Ovary (tissue), 9 donors: ENCODE results near the gene HLA-DQA1. TPM values are rescaled to one million over a fixed set of nuclear protein-coding genes. Genes with fewer than 3 reads are reported as not detected.
"Not testable (repeated sequence)": the region's sequence is repeated elsewhere in the genome, so short reads cannot be mapped to it uniquely, and the experiment has no call there.

Experiments
- DNase-seq, 5 donors: peaks; one replicate each; pipeline ENCODE4 v3.0.0-alpha.2; 2019 to 2020
- H3K27ac ChIP-seq, 2 donors: fragments of 200-600 bp; one replicate each; pipeline versions ENCODE4 v1.5.1 to v1.8.0; 2019 to 2022
- H3K27me3 ChIP-seq: fragments of 200-600 bp; one replicate; pipeline ENCODE4 v1.8.0; 2022
- H3K36me3 ChIP-seq: fragments of 200-600 bp; sonication (generic); one replicate; pipeline ENCODE4 v1.5.1; 2019
- H3K4me1 ChIP-seq: one replicate; pipeline ENCODE4 v1.8.1; 2013; ENCODE audit warnings: mild to moderate bottlenecking, moderate library complexity; ENCODE audit not compliant: insufficient read depth
- H3K4me3 ChIP-seq: fragments of 200-600 bp; sonication (generic); one replicate; pipeline ENCODE4 v1.5.1; 2017
- H3K9me3 ChIP-seq, 2 donors: fragments of 200-600 bp in 1 of 2; sonication (generic) in 1 of 2; one replicate each; pipeline versions ENCODE4 v1.5.1 to v1.8.1; 2013 to 2019; ENCODE audit warnings: mild to moderate bottlenecking in 1 of 2, moderate library complexity in 1 of 2
- EP300 ChIP-seq: sonication (generic); formaldehyde crosslinking; IDR thresholded peaks from one replicate; pipeline ENCODE4 v1.6.1; 2017; ENCODE audit warnings: antibody characterized with exemption
- POLR2A ChIP-seq: fragments of 450-650 bp; IDR thresholded peaks from one replicate; pipeline ENCODE4 v1.6.1; 2017; ENCODE audit warnings: antibody characterized with exemption, mild to moderate bottlenecking, moderate library complexity
- WGBS, 3 donors: extraction: QIAGEN DNeasy Blood & Tissue Kit in 1 of 3; methylation state at CpG; one replicate each; pipeline versions ENCODE4 v1.1.5 to v1.1.7; 2013 to 2017; 5-methylcytosine and 5-hydroxymethylcytosine counted together
- intact Hi-C, 4 donors: fragments of 100-400 bp; cut with DNase I; formaldehyde crosslinking; loops; one replicate each; pipeline versions ENCODE4 v1.11.0 to v1.15.1; 2022 to 2023
- polyA plus RNA-seq, 2 donors: library from polyadenylated mRNA; stranded (reverse); fragments of 200-250 nt in 1 of 2; fragments of 350-450 nt in 1 of 2; fragmentation: Illumina TruSeq in 1 of 2; extraction: RNeasy Lipid Tissue Mini Kit (QIAGEN cat#74804) in 1 of 2; gene quantifications; one replicate each; pipeline ENCODE4 v1.2.3, GENCODE V29; 2013 to 2014
- total RNA-seq, 7 donors: library from RNA; depleted of rRNA in 2 of 7; stranded (reverse); fragments of >200 nt in 2 of 7; fragmentation: NEBNext Ultra II Directional in 3 of 7; extraction: Animal tissue kit (Norgen Biotek cat#: 25700) in 3 of 7; gene quantifications; one replicate each; pipeline versions ENCODE4 v1.1.0 to v1.2.4, GENCODE V29; 2016 to 2023
- TF ChIP-seq, protein P1 (sequence below), 3 donors: fragments of 450-650 bp in 2 of 3; fragments of 200-600 bp in 1 of 3; IDR thresholded peaks; one replicate each; pipeline versions ENCODE4 v1.5.1 to v1.8.0; 2016 to 2022; ENCODE audit warnings: antibody characterized with exemption in 3 of 3, mild to moderate bottlenecking in 1 of 3
- donor health status: DM: no; HTN: no; CAD: no; lungs with moderate emphysema.
- donor health status: DM: no; HTN: no; CAD: no.
- donor health status: Bipolar disorder and iron deficiency.
- donor health status: DM: yes; HTN: yes; CAD: no.
- donor health status: DM: no; HTN: no; CAD: no.
- donor health status: DM: yes; HTN: yes; CAD: no.

HLA-DQA1 gene
- total and polyA plus RNA-seq, 9 donors = 0.72 to 44.8 (median 10.8) TPM

DNA sequence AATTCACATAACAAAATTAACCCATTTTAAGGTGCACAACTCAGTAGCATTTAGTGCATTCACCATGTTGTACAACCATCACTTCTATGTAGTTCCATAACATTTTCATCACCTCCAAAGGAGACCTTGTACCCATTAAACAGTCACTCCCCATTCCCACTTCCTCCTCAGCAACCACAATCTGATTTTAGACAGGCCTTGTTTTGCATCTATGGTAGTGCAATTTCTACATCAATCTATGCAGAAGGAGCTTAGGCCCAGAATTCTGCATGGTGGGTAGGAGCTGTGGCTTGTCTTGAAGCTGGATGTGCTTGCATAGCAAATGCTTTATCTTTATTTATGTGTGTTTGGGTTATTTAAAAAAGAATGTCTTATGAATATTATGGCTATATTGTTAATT is 13.5 kb upstream of the HLA-DQA1 start:
- Histone ChIP-seq H3K4me1 (no peaks in the 10 kb centered on the region), H3K27me3 (no peaks in the 10 kb centered on the region), H3K9me3 (no peaks in the 10 kb centered on the region), H3K4me3 (no peak overlapping the region), H3K27ac (no peak overlapping the region), H3K36me3 (no peaks in the 10 kb centered on the region)
- DNase-seq = no peak
- intact Hi-C loops = no loop called here
- TF ChIP-seq POLR2A (no peak), EP300 (no peak)
- TF ChIP-seq, protein P1, sequence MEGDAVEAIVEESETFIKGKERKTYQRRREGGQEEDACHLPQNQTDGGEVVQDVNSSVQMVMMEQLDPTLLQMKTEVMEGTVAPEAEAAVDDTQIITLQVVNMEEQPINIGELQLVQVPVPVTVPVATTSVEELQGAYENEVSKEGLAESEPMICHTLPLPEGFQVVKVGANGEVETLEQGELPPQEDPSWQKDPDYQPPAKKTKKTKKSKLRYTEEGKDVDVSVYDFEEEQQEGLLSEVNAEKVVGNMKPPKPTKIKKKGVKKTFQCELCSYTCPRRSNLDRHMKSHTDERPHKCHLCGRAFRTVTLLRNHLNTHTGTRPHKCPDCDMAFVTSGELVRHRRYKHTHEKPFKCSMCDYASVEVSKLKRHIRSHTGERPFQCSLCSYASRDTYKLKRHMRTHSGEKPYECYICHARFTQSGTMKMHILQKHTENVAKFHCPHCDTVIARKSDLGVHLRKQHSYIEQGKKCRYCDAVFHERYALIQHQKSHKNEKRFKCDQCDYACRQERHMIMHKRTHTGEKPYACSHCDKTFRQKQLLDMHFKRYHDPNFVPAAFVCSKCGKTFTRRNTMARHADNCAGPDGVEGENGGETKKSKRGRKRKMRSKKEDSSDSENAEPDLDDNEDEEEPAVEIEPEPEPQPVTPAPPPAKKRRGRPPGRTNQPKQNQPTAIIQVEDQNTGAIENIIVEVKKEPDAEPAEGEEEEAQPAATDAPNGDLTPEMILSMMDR (IDR thresholded peaks at IDR 0.05) = no peak

DNA sequence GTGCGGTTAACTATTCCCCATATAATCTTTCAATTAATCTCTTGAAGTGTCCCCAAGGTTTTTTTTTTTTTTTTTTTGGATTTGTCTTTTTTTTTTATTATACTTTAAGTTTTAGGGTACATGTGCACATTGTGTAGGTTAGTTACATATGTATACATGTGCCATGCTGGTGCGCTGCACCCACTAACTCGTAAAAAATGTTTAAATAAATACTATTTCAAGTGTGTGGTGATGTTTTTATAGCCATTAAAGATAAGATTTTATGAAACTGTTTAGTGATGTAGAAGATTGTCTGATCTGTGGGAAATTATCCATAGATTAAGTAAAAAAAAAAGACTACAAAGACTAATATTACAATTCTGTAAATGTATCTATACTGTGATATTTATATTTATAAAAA is 12.6 kb upstream of the HLA-DQA1 start:
- TF ChIP-seq POLR2A = no peak
- TF ChIP-seq EP300 = no peak
- TF ChIP-seq, protein P1 (IDR thresholded peaks at IDR 0.05) = no peak
- intact Hi-C loops = no loop called here
- Histone ChIP-seq H3K9me3 (no peaks in the 10 kb centered on the region), H3K27ac (no peak overlapping the region), H3K4me3 (no peak overlapping the region), H3K36me3 (no peaks in the 10 kb centered on the region), H3K4me1 (no peaks in the 10 kb centered on the region), H3K27me3 (no peaks in the 10 kb centered on the region)
- 0 to 85% (median 0%) methylated on average over 1 to 3 of the region's 3 CpGs for WGBS, 3 donors
- no peak for DNase-seq

DNA sequence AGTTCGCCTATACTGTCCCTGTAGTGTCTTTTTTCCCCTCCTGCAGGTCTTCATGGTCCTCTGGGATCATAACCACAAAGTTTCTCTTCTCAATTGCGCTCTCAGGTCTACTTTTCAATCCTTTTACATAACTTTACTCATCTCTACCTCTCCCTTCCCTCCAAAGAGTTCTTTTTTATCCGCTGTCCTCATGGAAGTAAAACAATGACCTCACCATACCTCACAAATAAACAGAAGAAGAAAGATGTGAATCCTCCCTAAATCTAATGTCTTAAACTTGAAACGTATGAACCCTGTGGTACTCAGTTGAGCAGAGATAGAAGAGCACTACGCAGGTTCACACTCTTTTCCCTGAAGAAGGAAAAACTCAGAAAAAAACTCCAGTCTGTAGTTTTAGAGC is 12.1 kb upstream of the HLA-DQA1 start:
- intact Hi-C loops = no loop called here
- 19 to 68% (median 44%) methylated on average over 5 of the region's 5 CpGs for WGBS, 3 donors
- no peak for DNase-seq

DNA sequence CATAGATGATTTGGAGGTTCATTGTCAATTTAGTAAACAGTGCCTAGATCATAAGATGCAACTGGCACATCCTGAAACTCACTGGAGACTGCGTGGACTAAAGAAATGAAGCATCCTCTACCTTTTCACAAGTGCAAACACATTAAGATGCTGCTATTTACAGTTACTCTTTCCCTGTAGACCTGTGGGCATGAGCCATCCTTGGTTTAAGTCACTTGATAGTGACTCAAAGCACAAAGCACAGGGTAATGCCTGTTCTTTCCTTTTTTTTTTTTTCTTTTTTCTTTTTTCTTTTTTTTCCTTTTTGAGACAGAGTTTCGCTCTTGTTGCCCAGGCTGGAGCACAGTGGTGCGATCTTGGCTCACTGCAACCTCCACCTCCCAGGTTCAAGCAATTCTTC is 10.0 kb upstream of the HLA-DQA1 start:
- Histone ChIP-seq H3K36me3 (no peaks in the 10 kb centered on the region), H3K27ac (no peak overlapping the region), H3K9me3 (no peaks in the 10 kb centered on the region), H3K4me1 (no peaks in the 10 kb centered on the region), H3K27me3 (no peaks in the 10 kb centered on the region), H3K4me3 (no peak overlapping the region)
- intact Hi-C loops = no loop called here
- TF ChIP-seq POLR2A (no peak), EP300 (no peak)
- TF ChIP-seq, protein P1 (IDR thresholded peaks at IDR 0.05) = no peak
- WGBS, 3 donors = 0 to 78% (median 58%) methylated on average over 1 to 3 of the region's 3 CpGs
- DNase-seq = no peak

More for the DNA sequence above, 12.1 kb upstream of the HLA-DQA1 start:
- TF ChIP-seq POLR2A (no peak), EP300 (no peak)
- TF ChIP-seq, protein P1 (IDR thresholded peaks at IDR 0.05) = no peak
- no peaks in the 10 kb centered on the region for H3K4me1 ChIP-seq
- no peak overlapping the region for H3K27ac ChIP-seq
- no peaks in the 10 kb centered on the region for H3K27me3 ChIP-seq
- no peaks in the 10 kb centered on the region for H3K9me3 ChIP-seq
- no peak overlapping the region for H3K4me3 ChIP-seq
- H3K36me3 ChIP-seq = no peaks in the 10 kb centered on the region

DNA sequence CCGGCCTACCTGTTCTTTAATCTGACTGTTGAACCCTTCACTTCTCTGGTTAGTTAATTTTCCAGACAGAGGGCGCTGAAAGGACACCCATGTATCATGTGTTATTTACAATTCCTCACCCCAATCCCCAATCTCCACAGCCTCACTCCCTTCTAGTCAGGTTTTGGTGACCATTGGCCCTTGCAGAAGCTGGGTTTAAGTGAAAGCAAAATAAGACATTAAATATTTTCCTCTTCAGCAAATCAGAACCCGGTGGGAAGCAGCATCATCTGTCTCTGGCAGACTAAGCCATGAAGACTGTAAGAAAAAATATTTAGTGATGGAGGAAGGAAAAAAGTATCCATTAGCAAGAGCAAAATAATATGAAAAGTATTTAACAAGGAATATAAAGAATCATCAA is 9.4 kb upstream of the HLA-DQA1 start:
- WGBS, 3 donors = 29 to 74% (median 58%) methylated on average over 3 of the region's 3 CpGs
- H3K9me3 ChIP-seq = no peaks in the 10 kb centered on the region
- no peak overlapping the region for H3K27ac ChIP-seq
- no peaks in the 10 kb centered on the region for H3K4me1 ChIP-seq
- intact Hi-C loops = no loop called here
- DNase-seq = peak in 1 of 5 donors; percentile 15
- no peak overlapping the region for H3K4me3 ChIP-seq
- no peaks in the 10 kb centered on the region for H3K27me3 ChIP-seq
- TF ChIP-seq POLR2A (no peak), EP300 (no peak)
- TF ChIP-seq, protein P1 (IDR thresholded peaks at IDR 0.05) = no peak
- no peaks in the 10 kb centered on the region for H3K36me3 ChIP-seq

DNA sequence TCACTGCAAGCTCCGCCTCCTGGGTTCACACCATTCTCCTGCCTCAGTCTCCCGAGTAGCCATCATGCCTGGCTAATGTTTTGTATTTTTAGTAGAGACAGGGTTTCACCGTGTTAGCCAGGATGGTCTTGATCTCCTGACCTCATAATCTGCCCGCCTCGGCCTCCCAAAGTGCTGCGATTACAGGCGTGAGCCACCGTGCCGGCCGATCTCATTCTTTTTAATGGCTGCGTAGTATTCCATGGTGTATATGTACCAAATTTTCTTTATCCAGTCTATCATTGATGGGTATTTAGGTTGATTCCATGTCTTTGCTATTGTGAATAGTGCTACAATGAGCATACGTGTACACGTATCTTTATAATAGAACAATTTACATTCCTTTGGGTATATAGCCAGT is 7.4 kb upstream of the HLA-DQA1 start:
- not testable (repeated sequence) for H3K4me3 ChIP-seq, H3K4me1 ChIP-seq, H3K27ac ChIP-seq, H3K27me3 ChIP-seq, DNase-seq, H3K9me3 ChIP-seq, H3K36me3 ChIP-seq
- intact Hi-C loops = loop anchor here in 1 of 4 donors (10.0 kb wide), 1 partner anchor 125 kb away; no protein-coding TSS in a partner anchor
- WGBS, 3 donors = 92 to 96% (median 93%) methylated on average over 2 to 13 of the region's 13 CpGs
